B cell (primary cell): Measurements from ENCODE around the gene PKNOX2. TPM values are rescaled to one million over a fixed set of nuclear protein-coding genes. Genes with fewer than 3 reads are reported as not detected.

Source experiments
- ATAC-seq: fragments of 200-7000 bp; cut with Tn5 transposase; one replicate; pipeline ENCODE4 v1.10.0; 2021; ENCODE audit warnings: low read depth, mild to moderate bottlenecking, moderate number of reproducible peaks, moderate library complexity
- CTCF ChIA-PET: fragments of 350-600 bp; sonication (Branson Sonifier 250); formaldehyde crosslinking; loops from one replicate; lab custom pipeline; 2021; ENCODE audit warnings: antibody characterized with exemption, inconsistent platforms; lab: Charles Lee
- POLR2A ChIA-PET: fragments of 350-600 bp; sonication (Branson Sonifier 250); formaldehyde crosslinking; loops from one replicate; lab custom pipeline; 2021; ENCODE audit warnings: antibody characterized with exemption; lab: Charles Lee
- DNase-seq: peaks from one replicate; pipeline ENCODE4 v3.0.0; 2013
- H2AFZ ChIP-seq: 2 replicates; pipeline ENCODE4 v1.6.1; 2012; ENCODE audit warnings: mild to moderate bottlenecking, low read depth, low read length; ENCODE audit not compliant: insufficient read depth, poor library complexity, severe bottlenecking
- H3K27ac ChIP-seq, 2 donors: 1 replicate in 1 of 2; 2 replicates in 1 of 2; pipeline ENCODE4 v1.5.1; 2012 to 2013; ENCODE audit warnings: low read length in 2 of 2, mild to moderate bottlenecking in 2 of 2, moderate library complexity in 1 of 2
- H3K27me3 ChIP-seq, 4 experiments: fragments of 200-600 bp in 1 of 4; sonication (generic) in 1 of 4; replicated peaks in 1 of 4; 1 replicate in 2 of 4; 2 replicates in 2 of 4; pipeline versions ENCODE4 v1.6.1 to v1.7.0; 2013 to 2016; ENCODE audit warnings: low read length in 3 of 4, mild to moderate bottlenecking in 2 of 4, mixed read lengths in 1 of 4, moderate library complexity in 1 of 4; ENCODE audit not compliant: insufficient read depth in 4 of 4, control insufficient read depth in 3 of 4; ENCODE audit errors: control extremely low read depth in 1 of 4
- H3K36me3 ChIP-seq, 2 experiments: replicated peaks in 1 of 2; 1 replicate in 1 of 2; 2 replicates in 1 of 2; pipeline versions ENCODE4 v1.6.1 to v1.7.1; 2013; ENCODE audit warnings: low read length in 1 of 2; ENCODE audit not compliant: insufficient read depth in 2 of 2, control insufficient read depth in 1 of 2; ENCODE audit errors: control extremely low read depth in 1 of 2, extremely low read depth in 1 of 2
- H3K4me1 ChIP-seq, 2 donors: fragments of 200-600 bp in 1 of 2; sonication (generic) in 1 of 2; 1 replicate in 1 of 2; 2 replicates in 1 of 2; pipeline versions ENCODE4 v1.5.1 to v1.6.1; 2013 to 2017; ENCODE audit warnings: low read length in 2 of 2; ENCODE audit not compliant: control insufficient read depth in 2 of 2, insufficient read depth in 2 of 2
- H3K4me2 ChIP-seq: replicated peaks from 2 replicates; pipeline ENCODE3; 2012; ENCODE audit warnings: mild to moderate bottlenecking, low read depth, low read length; ENCODE audit not compliant: poor library complexity, severe bottlenecking
- H3K4me3 ChIP-seq, 5 experiments: fragments of 200-600 bp in 1 of 5; sonication (generic) in 1 of 5; 1 replicate in 3 of 5; 2 replicates in 2 of 5; pipeline versions ENCODE4 v1.5.1 to v1.7.0; 2011 to 2016; ENCODE audit warnings: low read length in 4 of 5, mild to moderate bottlenecking in 4 of 5, low read depth in 2 of 5, control low read depth in 1 of 5, moderate library complexity in 1 of 5; ENCODE audit not compliant: insufficient read depth in 1 of 5; ENCODE audit errors: control extremely low read depth in 1 of 5, extremely low read depth in 1 of 5
- H3K79me2 ChIP-seq: fragments of 200-600 bp; sonication (generic); one replicate; pipeline ENCODE4 v1.6.0; 2016; ENCODE audit warnings: low read length; ENCODE audit not compliant: control insufficient read depth, insufficient read depth
- H3K9ac ChIP-seq: fragments of 200-600 bp; sonication (generic); 2 replicates; pipeline ENCODE4 v1.6.1; 2017; ENCODE audit warnings: mild to moderate bottlenecking, low read length, moderate library complexity
- H3K9me3 ChIP-seq, 3 donors: one replicate each; pipeline versions ENCODE4 v1.6.1 to v1.7.1; 2013; ENCODE audit warnings: low read length in 2 of 3; ENCODE audit not compliant: control insufficient read depth in 2 of 3, insufficient read depth in 1 of 3; ENCODE audit errors: control extremely low read depth in 1 of 3
- H4K20me1 ChIP-seq: 2 replicates; pipeline ENCODE4 v1.6.0; 2012; ENCODE audit warnings: mild to moderate bottlenecking, low read length; ENCODE audit not compliant: insufficient read depth, control insufficient read depth, poor library complexity, severe bottlenecking
- H3K27ac Mint-ChIP-seq: one replicate; pipeline ENCODE4 v1.8.0; 2021; ENCODE audit warnings: mixed read lengths
- H3K27me3 Mint-ChIP-seq: one replicate; pipeline ENCODE4 v1.8.0; 2021; ENCODE audit warnings: mixed read lengths
- H3K4me1 Mint-ChIP-seq: one replicate; pipeline ENCODE4 v1.8.0; 2021; ENCODE audit warnings: mixed read lengths
- H3K4me3 Mint-ChIP-seq: one replicate; pipeline ENCODE4 v1.8.0; 2021; ENCODE audit warnings: mixed read lengths
- H3K9me3 Mint-ChIP-seq: one replicate; pipeline ENCODE4 v1.8.0; 2022; ENCODE audit warnings: mixed read lengths; ENCODE audit not compliant: insufficient read depth
- EZH2 ChIP-seq: IDR thresholded peaks from 2 replicates; pipeline ENCODE4 v1.6.1; 2012; ENCODE audit warnings: borderline replicate concordance, low read depth, mild to moderate bottlenecking, moderate library complexity, low read length; ENCODE audit not compliant: insufficient read depth, poor library complexity, severe bottlenecking
- WGBS: methylation state at CpG from one replicate; pipeline ENCODE4 v1.1.5; 2013; ENCODE audit warnings: missing lambda C conversion rate; ENCODE audit not compliant: insufficient coverage; 5-methylcytosine and 5-hydroxymethylcytosine counted together
- intact Hi-C: fragments of 100-400 bp; cut with micrococcal nuclease; formaldehyde crosslinking; loops from one replicate; pipeline ENCODE4 v1.10.0; 2022
- polyA plus RNA-seq: library from polyadenylated mRNA; depleted of rRNA; stranded (reverse); fragments of >200 nt; gene quantifications from 2 replicates; pipeline ENCODE4 v1.2.3, GENCODE V29; 2012
- total RNA-seq, 2 donors: library from RNA; stranded (reverse); fragments of 120-200 nt in 1 of 2; gene quantifications; 1 replicate in 1 of 2; 2 replicates in 1 of 2; pipeline versions ENCODE4 v1.2.3 to v1.2.4, GENCODE V29; 2013 to 2022
- TF ChIP-seq, protein P1 (sequence below): fragments of 200-600 bp; IDR thresholded peaks from one replicate; pipeline ENCODE4 v1.8.0; 2022; ENCODE audit warnings: antibody characterized with exemption, mild to moderate bottlenecking

PKNOX2 gene
- total and polyA plus RNA-seq, 2 donors (not counting 1 experiment from before 2014, with no cell fraction given), result not detected

DNA sequence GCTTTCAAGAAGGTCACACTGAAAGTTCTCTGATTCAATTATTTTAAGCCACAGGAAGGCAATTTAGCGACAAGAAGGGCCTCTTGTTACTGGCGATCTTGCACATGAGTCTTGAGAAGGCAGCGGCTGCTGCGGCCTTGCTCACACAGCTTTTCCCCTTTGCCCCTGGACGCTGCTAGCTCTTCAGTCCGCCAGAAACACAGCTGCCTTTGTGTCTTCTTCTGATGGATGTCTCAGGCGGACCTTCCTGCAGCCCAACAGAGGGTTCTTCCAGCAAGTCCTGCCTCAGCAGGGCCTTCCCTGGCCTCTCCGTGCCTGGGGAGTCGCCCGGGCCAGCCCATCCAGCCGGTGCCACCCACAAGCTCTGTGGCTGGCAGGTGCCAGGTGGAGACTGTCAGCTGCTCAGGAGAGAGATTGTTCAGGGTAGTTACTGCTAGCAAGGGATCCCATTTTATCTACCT, 59.4 kb downstream of the PKNOX2 start:
- DNase-seq (no peak), ATAC-seq (no peak)
- peaks cover 0 to 10% (median 0%) of the 10 kb centered on the region in 4 experiments for H3K27me3 ChIP-seq
- no peak overlapping the region for H3K27ac Mint-ChIP-seq
- no peaks in the 10 kb centered on the region for H3K9me3 Mint-ChIP-seq
- intact Hi-C loops, result no loop called here
- WGBS, result 95% methylated on average over 11 of the region's 11 CpGs
- H3K9me3 ChIP-seq, result no peaks in the 10 kb centered on the region
- ChIA-PET CTCF (interaction anchor here (0.9 kb wide), 1 partner anchor 31 kb away, joined by 3 read pairs; no protein-coding TSS in a partner anchor), POLR2A (no interaction called here)
- H3K36me3 ChIP-seq, result no peaks in the 10 kb centered on the region
- H3K79me2 ChIP-seq, result no peaks in the 10 kb centered on the region
- no peak overlapping the region for H3K4me3 Mint-ChIP-seq
- H3K27ac ChIP-seq, result no peak overlapping the region
- no peaks in the 10 kb centered on the region for H4K20me1 ChIP-seq
- no peak overlapping the region for H3K4me2 ChIP-seq
- H3K9ac ChIP-seq, result no peak overlapping the region
- no peak overlapping the region for H2AFZ ChIP-seq
- peaks cover 16% of the 10 kb centered on the region for H3K27me3 Mint-ChIP-seq
- no peak overlapping the region for H3K4me3 ChIP-seq
- H3K4me1 ChIP-seq, result no peaks in the 10 kb centered on the region
- no peak for TF ChIP-seq EZH2
- TF ChIP-seq, protein P1, sequence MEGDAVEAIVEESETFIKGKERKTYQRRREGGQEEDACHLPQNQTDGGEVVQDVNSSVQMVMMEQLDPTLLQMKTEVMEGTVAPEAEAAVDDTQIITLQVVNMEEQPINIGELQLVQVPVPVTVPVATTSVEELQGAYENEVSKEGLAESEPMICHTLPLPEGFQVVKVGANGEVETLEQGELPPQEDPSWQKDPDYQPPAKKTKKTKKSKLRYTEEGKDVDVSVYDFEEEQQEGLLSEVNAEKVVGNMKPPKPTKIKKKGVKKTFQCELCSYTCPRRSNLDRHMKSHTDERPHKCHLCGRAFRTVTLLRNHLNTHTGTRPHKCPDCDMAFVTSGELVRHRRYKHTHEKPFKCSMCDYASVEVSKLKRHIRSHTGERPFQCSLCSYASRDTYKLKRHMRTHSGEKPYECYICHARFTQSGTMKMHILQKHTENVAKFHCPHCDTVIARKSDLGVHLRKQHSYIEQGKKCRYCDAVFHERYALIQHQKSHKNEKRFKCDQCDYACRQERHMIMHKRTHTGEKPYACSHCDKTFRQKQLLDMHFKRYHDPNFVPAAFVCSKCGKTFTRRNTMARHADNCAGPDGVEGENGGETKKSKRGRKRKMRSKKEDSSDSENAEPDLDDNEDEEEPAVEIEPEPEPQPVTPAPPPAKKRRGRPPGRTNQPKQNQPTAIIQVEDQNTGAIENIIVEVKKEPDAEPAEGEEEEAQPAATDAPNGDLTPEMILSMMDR, result no peak
- no peaks in the 10 kb centered on the region for H3K4me1 Mint-ChIP-seq

DNA sequence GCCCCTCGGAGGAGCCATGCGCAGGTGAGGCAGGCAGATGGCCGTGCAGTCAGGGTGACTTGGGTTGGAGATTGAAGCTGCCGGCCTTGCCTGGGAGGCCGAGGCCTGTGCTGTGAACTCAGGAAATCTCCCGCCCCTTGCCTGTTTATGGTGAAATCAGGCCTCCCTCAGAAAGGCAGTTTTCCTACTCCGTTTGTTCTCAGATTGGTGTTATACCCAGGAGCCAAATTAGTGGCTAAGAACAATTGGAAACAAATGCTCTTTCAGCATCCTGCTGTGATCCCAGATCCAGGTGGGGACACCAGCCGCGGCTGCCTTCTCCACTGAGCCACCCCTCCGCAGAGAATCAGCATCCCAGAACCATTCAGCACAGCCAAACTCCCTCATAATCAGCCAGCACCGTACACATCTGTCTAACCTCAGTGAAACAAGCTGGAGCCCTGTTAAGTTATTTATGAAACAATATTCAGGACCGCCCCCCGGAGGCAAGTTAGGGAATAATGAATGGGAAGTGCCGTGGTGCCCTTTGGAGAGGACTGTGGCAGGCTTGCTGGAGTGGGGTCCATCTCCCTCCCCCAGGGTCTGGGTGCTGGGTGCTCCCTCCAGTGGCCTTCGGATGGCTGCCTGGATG, 60.0 kb downstream of the PKNOX2 start:
- DNase-seq (no peak), ATAC-seq (no peak)
- H3K27ac Mint-ChIP-seq, result no peak overlapping the region
- H3K27me3 Mint-ChIP-seq, result peaks cover 18% of the 10 kb centered on the region
- intact Hi-C loops, result no loop called here
- Histone ChIP-seq H2AFZ (no peak overlapping the region), H3K9me3 (no peaks in the 10 kb centered on the region), H3K9ac (no peak overlapping the region), H3K27ac (no peak overlapping the region), H3K79me2 (no peaks in the 10 kb centered on the region), H4K20me1 (no peaks in the 10 kb centered on the region), H3K4me3 (no peak overlapping the region), H3K4me1 (no peaks in the 10 kb centered on the region), H3K36me3 (no peaks in the 10 kb centered on the region), H3K27me3 (peaks cover 0 to 10% (median 0%) of the 10 kb centered on the region in 4 experiments), H3K4me2 (no peak overlapping the region)
- WGBS, result 91% methylated on average over 13 of the region's 15 CpGs
- CTCF ChIA-PET, result no interaction called here
- H3K4me1 Mint-ChIP-seq, result no peaks in the 10 kb centered on the region
- no peak overlapping the region for H3K4me3 Mint-ChIP-seq
- TF ChIP-seq EZH2, result no peak
- TF ChIP-seq, protein P1, result no peak
- POLR2A ChIA-PET, result no interaction called here
- H3K9me3 Mint-ChIP-seq, result no peaks in the 10 kb centered on the region
